PFSK-1 (cell line): ENCODE data around the gene ALMS1.

Source experiments
- FOXP2 ChIP-seq: optimal IDR thresholded peaks from 2 replicates; pipeline ENCODE3; 2011; ENCODE audit warnings: borderline replicate concordance, control low read depth, inconsistent platforms; ENCODE audit not compliant: insufficient read depth; ENCODE audit errors: extremely low read length, extremely low read depth
- POLR2AphosphoS5 ChIP-seq: IDR thresholded peaks from 2 replicates; pipeline ENCODE4 v1.6.1; 2012; ENCODE audit warnings: low read depth, mild to moderate bottlenecking, control low read depth, low read length, moderate library complexity
- REST ChIP-seq, 2 experiments: IDR thresholded peaks; 2 replicates each; pipeline versions ENCODE4 v1.6.1 to v1.8.0; 2011 to 2012; ENCODE audit warnings: low read depth in 2 of 2, low read length in 2 of 2, control low read depth in 1 of 2, inconsistent platforms in 1 of 2, mild to moderate bottlenecking in 1 of 2, moderate library complexity in 1 of 2; ENCODE audit not compliant: insufficient read depth in 1 of 2
- SIN3A ChIP-seq: IDR thresholded peaks from 2 replicates; pipeline ENCODE4 v1.6.1; 2012; ENCODE audit warnings: mild to moderate bottlenecking, low read length, moderate library complexity, borderline replicate concordance; ENCODE audit not compliant: insufficient read depth
- TAF1 ChIP-seq: IDR thresholded peaks from 2 replicates; pipeline ENCODE4 v1.6.1; 2012; ENCODE audit warnings: low read length, control low read depth, borderline replicate concordance; ENCODE audit not compliant: insufficient read depth

The ALMS1 gene

GRCh38 chr2:73588177-73588576 is 202.5 kb downstream of the ALMS1 start:
- no peak for TF ChIP-seq REST (IDR thresholded peaks at IDR 0.05; ENCODE audit: insufficient read depth in 1 of 2, low read depth in 2 of 2, low read length in 2 of 2)
- no peak for TF ChIP-seq POLR2AphosphoS5
- TF ChIP-seq SIN3A: no peak
- no peak for TF ChIP-seq TAF1
- TF ChIP-seq FOXP2: no peak

- no peak for TF ChIP-seq REST (IDR thresholded peaks at IDR 0.05; ENCODE audit: insufficient read depth in 1 of 2, low read depth in 2 of 2, low read length in 2 of 2)
- TF ChIP-seq FOXP2: no peak
- no peak for TF ChIP-seq POLR2AphosphoS5
- TF ChIP-seq SIN3A: no peak
- no peak for TF ChIP-seq TAF1
Observed at GRCh38 chr2:73593680-73594079, 208.0 kb downstream of the ALMS1 start.

DNA sequence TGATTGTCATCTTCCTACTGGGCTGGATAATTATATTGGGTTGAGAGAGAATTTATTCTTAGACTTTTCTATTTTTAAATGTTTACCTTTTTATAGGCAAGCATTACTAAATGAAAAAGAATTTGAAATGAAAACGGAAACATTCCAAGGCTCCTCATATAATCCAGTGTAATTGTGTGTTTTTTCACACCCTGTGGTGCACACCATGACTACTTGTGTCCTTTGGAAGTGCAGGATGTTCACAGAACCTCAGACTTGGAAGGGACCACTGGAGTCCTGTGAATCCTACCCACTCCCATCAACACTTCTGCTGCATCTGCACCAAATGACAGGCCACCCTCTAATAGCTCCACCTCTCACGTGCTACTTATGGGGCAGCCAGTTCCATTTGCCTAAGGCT is 208.6 kb downstream of the ALMS1 start:
- TF ChIP-seq POLR2AphosphoS5 (no peak), REST (IDR thresholded peaks at IDR 0.05; ENCODE audit: insufficient read depth in 1 of 2, low read depth in 2 of 2, low read length in 2 of 2) (no peak), TAF1 (no peak), SIN3A (no peak), FOXP2 (no peak)

- TF ChIP-seq FOXP2: no peak
- no peak for TF ChIP-seq POLR2AphosphoS5
- no peak for TF ChIP-seq TAF1
- no peak for TF ChIP-seq REST (IDR thresholded peaks at IDR 0.05; ENCODE audit: insufficient read depth in 1 of 2, low read depth in 2 of 2, low read length in 2 of 2)
- no peak for TF ChIP-seq SIN3A
Observed at GRCh38 chr2:73601780-73602179, 216.1 kb downstream of the ALMS1 start.

- TF ChIP-seq TAF1: no peak
- TF ChIP-seq REST (IDR thresholded peaks at IDR 0.05; ENCODE audit: insufficient read depth in 1 of 2, low read depth in 2 of 2, low read length in 2 of 2): no peak
- no peak for TF ChIP-seq SIN3A
- no peak for TF ChIP-seq FOXP2
- no peak for TF ChIP-seq POLR2AphosphoS5
Observed at GRCh38 chr2:73610111-73610510, 224.5 kb downstream of the ALMS1 start.
